NCI-H1048 (cell line): Measurements from ENCODE around the gene ADCY1.
"Not testable (repeated sequence)": the region's sequence is repeated elsewhere in the genome, so short reads cannot be mapped to it uniquely, and the experiment has no call there.

Source experiments
- DNase-seq: peaks from one replicate; lab custom pipeline; 2025; lab: John Stamatoyannopoulos, UW

Gene ADCY1

GRCh38 chr7:45712872-45713668 lies 138.9 kb downstream of the ADCY1 start:
- DNase-seq = no peak

- DNase-seq = no peak
These were observed 139.7 kb downstream of the ADCY1 start for GRCh38 chr7:45713669-45714520.

GRCh38 chr7:45714521-45714820 lies 140.3 kb downstream of the ADCY1 start:
- no peak for DNase-seq

GRCh38 chr7:45715471-45716352 lies 141.5 kb downstream of the ADCY1 start:
- DNase-seq = no peak

GRCh38 chr7:45716380-45717203 lies 142.4 kb downstream of the ADCY1 start:
- DNase-seq = no peak

- DNase-seq = no peak
These were observed 143.5 kb downstream of the ADCY1 start for GRCh38 chr7:45717537-45718235.

- DNase-seq = no peak
These were observed 144.5 kb downstream of the ADCY1 start for GRCh38 chr7:45718464-45719330.

GRCh38 chr7:45720989-45721388 lies 146.8 kb downstream of the ADCY1 start:
- no peak for DNase-seq

- DNase-seq = no peak
These were observed 147.8 kb downstream of the ADCY1 start for GRCh38 chr7:45721686-45722598.

GRCh38 chr7:45725231-45725630 lies 151.1 kb downstream of the ADCY1 start:
- DNase-seq = not testable (repeated sequence)

GRCh38 chr7:45726883-45727282 lies 152.7 kb downstream of the ADCY1 start:
- no peak for DNase-seq

- not testable (repeated sequence) for DNase-seq
These were observed 157.7 kb downstream of the ADCY1 start for GRCh38 chr7:45731692-45732443.

- DNase-seq = not testable (repeated sequence)
These were observed 164.8 kb downstream of the ADCY1 start for GRCh38 chr7:45738920-45739319.

GRCh38 chr7:45740573-45740972 lies 166.4 kb downstream of the ADCY1 start:
- DNase-seq = not testable (repeated sequence)

GRCh38 chr7:45748976-45749375 lies 174.8 kb downstream of the ADCY1 start:
- not testable (repeated sequence) for DNase-seq

- not testable (repeated sequence) for DNase-seq
These were observed 177.2 kb downstream of the ADCY1 start for GRCh38 chr7:45751352-45751751.

GRCh38 chr7:45756333-45756732 lies 182.2 kb downstream of the ADCY1 start:
- DNase-seq = not testable (repeated sequence)

GRCh38 chr7:45756757-45757156 lies 182.6 kb downstream of the ADCY1 start:
- DNase-seq = not testable (repeated sequence)
